ENCODE measurements around the gene COBL. TPM values are rescaled to one million over a fixed set of nuclear protein-coding genes. Genes with fewer than 3 reads are reported as not detected.

COBL gene
- total RNA-seq, 1 experiment from 2014 or later, result 0.04 TPM

GRCh38 chr7:51038573-51038972 is 278.0 kb downstream of the COBL start:
- no peaks in the 10 kb centered on the region for H3K9me3 ChIP-seq (replicated peaks)
- no peaks in the 10 kb centered on the region for H3K4me1 ChIP-seq
- no peak overlapping the region for H3K4me3 ChIP-seq
- no peak overlapping the region for H3K27ac ChIP-seq
- no peak for DNase-seq
- no peaks in the 10 kb centered on the region for H3K36me3 ChIP-seq
- H3K27me3 ChIP-seq, result peaks cover 9% of the 10 kb centered on the region; the same call in 1 of the 2 replicates

DNA sequence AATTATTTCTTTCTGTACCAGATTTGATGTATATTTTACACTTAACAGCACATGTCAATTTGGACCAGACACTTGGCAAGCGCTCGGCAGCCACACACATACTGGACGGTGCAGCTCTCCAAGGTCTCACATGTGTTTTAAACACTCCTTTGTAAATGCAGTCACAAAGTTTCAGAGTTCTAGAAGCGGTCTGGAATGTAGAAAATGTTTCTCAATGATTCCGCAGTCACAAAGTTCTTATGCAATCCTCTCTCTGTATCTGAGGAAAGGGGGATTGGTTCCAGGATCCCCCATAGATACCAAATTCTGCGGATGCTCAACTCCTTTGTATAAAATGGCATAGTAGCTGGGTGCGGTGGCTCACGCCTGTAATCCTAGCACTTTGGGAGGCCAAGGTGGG is 280.9 kb downstream of the COBL start:
- Histone ChIP-seq H3K36me3 (no peaks in the 10 kb centered on the region), H3K27me3 (peaks cover 9% of the 10 kb centered on the region; the same call in 1 of the 2 replicates), H3K9me3 (replicated peaks) (no peaks in the 10 kb centered on the region), H3K4me1 (no peaks in the 10 kb centered on the region), H3K27ac (no peak overlapping the region), H3K4me3 (no peak overlapping the region)
- no peak for DNase-seq

DNA sequence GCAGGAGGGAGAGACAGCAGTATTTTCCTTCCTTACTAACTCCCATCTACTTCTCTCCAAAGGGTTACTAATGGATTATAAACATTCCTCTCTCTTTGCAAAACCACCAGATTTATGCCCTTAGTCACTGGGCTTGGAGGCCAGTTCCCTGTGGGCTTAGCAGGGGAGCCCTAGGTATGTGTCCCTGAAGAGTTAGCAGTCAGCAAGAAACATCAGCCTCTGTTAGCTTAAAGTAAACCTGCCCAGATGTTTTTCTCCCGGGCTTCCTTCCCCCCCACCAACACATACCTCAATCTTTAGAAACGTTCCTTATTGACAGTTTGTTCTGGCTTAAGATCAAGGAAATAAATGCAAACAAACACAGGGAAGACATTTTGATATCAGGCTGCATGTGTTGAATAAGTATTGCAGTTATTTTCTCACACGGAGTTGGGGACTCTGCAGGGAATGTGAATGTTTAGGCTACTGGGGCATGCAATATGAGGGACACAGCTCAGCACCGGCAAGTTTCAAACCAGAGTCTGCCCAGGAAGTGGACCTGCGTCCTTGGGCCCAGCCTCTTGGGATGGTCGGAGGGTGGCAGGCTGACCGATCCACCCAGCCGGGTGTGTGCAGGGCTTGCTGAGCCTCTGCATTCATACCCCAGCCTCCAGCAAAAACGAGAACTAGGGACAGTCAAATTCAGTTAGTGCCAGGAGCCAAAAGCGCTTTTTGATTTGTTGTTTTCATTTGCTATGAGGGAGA is 281.9 kb downstream of the COBL start:
- no peaks in the 10 kb centered on the region for H3K4me1 ChIP-seq
- H3K4me3 ChIP-seq, result no peak overlapping the region
- no peaks in the 10 kb centered on the region for H3K9me3 ChIP-seq (replicated peaks)
- H3K27me3 ChIP-seq, result peaks cover 9% of the 10 kb centered on the region; the same call in 1 of the 2 replicates
- DNase-seq, result no peak
- no peak overlapping the region for H3K27ac ChIP-seq
- H3K36me3 ChIP-seq, result no peaks in the 10 kb centered on the region

- Histone ChIP-seq H3K27me3 (peaks cover 5% of the 10 kb centered on the region; the same call in 1 of the 2 replicates), H3K4me1 (no peaks in the 10 kb centered on the region), H3K27ac (no peak overlapping the region), H3K9me3 (replicated peaks) (no peaks in the 10 kb centered on the region), H3K36me3 (no peaks in the 10 kb centered on the region), H3K4me3 (no peak overlapping the region)
- DNase-seq, result no peak
Observed at GRCh38 chr7:51033727-51034520, 282.7 kb downstream of the COBL start.

GRCh38 chr7:51031791-51032515 is 284.7 kb downstream of the COBL start:
- peaks cover 2% of the 10 kb centered on the region; the same call in 1 of the 2 replicates for H3K27me3 ChIP-seq
- H3K4me1 ChIP-seq, result no peaks in the 10 kb centered on the region
- no peak overlapping the region for H3K27ac ChIP-seq
- H3K9me3 ChIP-seq (replicated peaks), result no peaks in the 10 kb centered on the region
- H3K36me3 ChIP-seq, result no peaks in the 10 kb centered on the region
- no peak overlapping the region for H3K4me3 ChIP-seq
- DNase-seq, result no peak

GRCh38 chr7:51031216-51031615 is 285.4 kb downstream of the COBL start:
- H3K36me3 ChIP-seq, result no peaks in the 10 kb centered on the region
- no peak for DNase-seq
- no peak overlapping the region for H3K27ac ChIP-seq
- H3K27me3 ChIP-seq, result no peaks in the 10 kb centered on the region; the same call in 1 of the 2 replicates
- no peak overlapping the region for H3K4me3 ChIP-seq
- no peaks in the 10 kb centered on the region for H3K4me1 ChIP-seq
- no peaks in the 10 kb centered on the region for H3K9me3 ChIP-seq (replicated peaks)

GRCh38 chr7:51029701-51030191 is 286.9 kb downstream of the COBL start:
- Histone ChIP-seq H3K4me1 (no peaks in the 10 kb centered on the region), H3K27me3 (no peaks in the 10 kb centered on the region; the same call in 1 of the 2 replicates), H3K36me3 (no peaks in the 10 kb centered on the region), H3K9me3 (replicated peaks) (no peaks in the 10 kb centered on the region), H3K27ac (no peak overlapping the region), H3K4me3 (no peak overlapping the region)
- peak in 1 of 2 experiments; percentile 14 for DNase-seq

DNA sequence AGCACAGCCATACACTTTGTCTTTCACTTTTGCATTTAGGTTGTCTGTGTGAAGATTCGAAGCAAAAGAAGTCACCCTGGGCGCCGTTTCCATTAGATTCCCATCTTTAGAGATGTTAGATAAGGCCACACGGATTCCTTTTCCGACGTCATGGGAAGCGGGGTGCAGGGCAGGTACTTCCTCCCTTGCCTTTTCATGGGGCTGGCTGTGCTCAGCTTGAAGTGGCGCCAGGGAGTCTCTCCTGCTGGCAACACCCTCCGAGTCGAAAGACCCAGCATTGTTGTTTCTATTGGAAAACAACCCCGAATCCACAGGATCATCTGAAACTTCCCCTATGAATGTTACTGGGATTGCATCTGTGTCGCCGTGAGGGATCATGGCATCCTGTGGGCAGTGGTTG is 287.5 kb downstream of the COBL start:
- Histone ChIP-seq H3K36me3 (no peaks in the 10 kb centered on the region), H3K27me3 (no peaks in the 10 kb centered on the region; the same call in 1 of the 2 replicates), H3K27ac (no peak overlapping the region), H3K9me3 (replicated peaks) (no peaks in the 10 kb centered on the region), H3K4me3 (no peak overlapping the region), H3K4me1 (no peaks in the 10 kb centered on the region)
- DNase-seq, result no peak

GRCh38 chr7:51027935-51028830 is 288.4 kb downstream of the COBL start:
- Histone ChIP-seq H3K4me3 (no peak overlapping the region), H3K36me3 (no peaks in the 10 kb centered on the region), H3K27me3 (no peaks in the 10 kb centered on the region; the same call in 1 of the 2 replicates), H3K27ac (no peak overlapping the region), H3K9me3 (replicated peaks) (no peaks in the 10 kb centered on the region), H3K4me1 (no peaks in the 10 kb centered on the region)
- DNase-seq, result no peak

GRCh38 chr7:51027106-51027934 is 289.3 kb downstream of the COBL start:
- no peak for DNase-seq
- Histone ChIP-seq H3K27me3 (peaks cover 1% of the 10 kb centered on the region; the same call in 1 of the 2 replicates), H3K9me3 (replicated peaks) (no peaks in the 10 kb centered on the region), H3K27ac (no peak overlapping the region), H3K36me3 (no peaks in the 10 kb centered on the region), H3K4me3 (no peak overlapping the region), H3K4me1 (no peaks in the 10 kb centered on the region)

DNA sequence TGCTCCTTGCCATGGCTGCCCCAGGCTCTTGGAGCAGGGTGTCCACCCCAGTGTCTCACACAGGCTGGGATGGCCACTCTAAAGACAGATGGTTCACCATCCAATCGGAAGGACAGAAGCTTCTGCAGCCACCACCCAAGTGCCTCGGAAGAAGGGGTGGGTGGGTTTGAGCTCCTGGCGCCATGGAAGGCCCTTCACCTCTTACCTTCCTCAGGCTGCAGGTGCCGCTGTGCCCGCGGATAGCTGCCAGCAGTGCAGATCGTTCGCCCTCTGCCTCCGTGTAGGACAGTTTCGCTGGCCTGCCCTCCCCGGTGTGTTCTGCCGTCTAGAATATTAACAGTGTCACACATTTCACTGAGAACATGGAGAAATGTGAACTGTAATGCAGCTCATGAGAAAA is 290.3 kb downstream of the COBL start:
- Histone ChIP-seq H3K27ac (no peak overlapping the region), H3K36me3 (no peaks in the 10 kb centered on the region), H3K9me3 (replicated peaks) (no peaks in the 10 kb centered on the region), H3K4me1 (no peaks in the 10 kb centered on the region), H3K27me3 (peaks cover 8% of the 10 kb centered on the region; the same call in 1 of the 2 replicates), H3K4me3 (no peak overlapping the region)
- DNase-seq, result no peak

- Histone ChIP-seq H3K9me3 (replicated peaks) (no peaks in the 10 kb centered on the region), H3K27ac (no peak overlapping the region), H3K4me1 (no peaks in the 10 kb centered on the region), H3K27me3 (peaks cover 8% of the 10 kb centered on the region; the same call in 1 of the 2 replicates), H3K36me3 (no peaks in the 10 kb centered on the region), H3K4me3 (no peak overlapping the region)
- no peak for DNase-seq
Observed at GRCh38 chr7:51025668-51026067, 290.9 kb downstream of the COBL start.

DNA sequence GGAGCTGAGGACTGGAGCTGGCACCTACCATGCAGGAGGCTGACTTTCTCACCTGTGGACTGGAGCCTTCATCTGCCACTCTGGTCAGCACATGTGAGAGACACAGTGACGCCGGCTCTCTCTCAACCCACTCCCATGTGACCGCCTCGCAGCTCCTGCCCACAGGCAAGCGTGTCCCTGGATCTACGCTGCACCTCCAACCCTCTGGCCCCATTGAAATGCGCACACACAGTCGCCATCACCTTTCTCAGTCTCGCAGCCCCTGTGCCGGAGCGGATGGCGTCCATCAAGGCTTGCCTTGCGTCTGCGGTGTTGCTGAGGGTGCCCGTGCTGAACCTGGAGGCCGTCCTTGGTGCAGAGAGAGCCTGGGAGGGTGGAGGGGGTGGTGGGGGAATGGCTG is 291.7 kb downstream of the COBL start:
- Histone ChIP-seq H3K36me3 (no peaks in the 10 kb centered on the region), H3K4me3 (no peak overlapping the region), H3K4me1 (no peaks in the 10 kb centered on the region), H3K27ac (no peak overlapping the region), H3K27me3 (peaks cover 8% of the 10 kb centered on the region; the same call in 1 of the 2 replicates), H3K9me3 (replicated peaks) (no peaks in the 10 kb centered on the region)
- no peak for DNase-seq

All from SJCRH30 (cell line).